Neutrophil (primary cell): ENCODE data around the gene TECTB.

Experiments used
- H3K27ac ChIP-seq: fragments of 200-600 bp; sonication (generic); 2 replicates; pipeline ENCODE4 v1.5.1; 2016; ENCODE audit warnings: mild to moderate bottlenecking, moderate library complexity
- H3K27me3 ChIP-seq: fragments of 200-600 bp; sonication (generic); 2 replicates; pipeline ENCODE4 v1.6.0; 2016; ENCODE audit warnings: mild to moderate bottlenecking
- H3K36me3 ChIP-seq: fragments of 200-600 bp; sonication (generic); 2 replicates; pipeline ENCODE4 v1.5.1; 2017
- H3K4me1 ChIP-seq, 2 experiments: fragments of 200-600 bp in 1 of 2; sonication (generic) in 1 of 2; 1 replicate in 1 of 2; 2 replicates in 1 of 2; pipeline versions ENCODE4 v1.5.1 to v1.6.1; 2013 to 2016; ENCODE audit warnings: low read depth in 1 of 2, low read length in 1 of 2, mild to moderate bottlenecking in 1 of 2, moderate library complexity in 1 of 2; ENCODE audit not compliant: control insufficient read depth in 1 of 2, insufficient read depth in 1 of 2
- H3K4me3 ChIP-seq, 2 experiments: fragments of 200-600 bp in 1 of 2; sonication (generic) in 1 of 2; 1 replicate in 1 of 2; 2 replicates in 1 of 2; pipeline ENCODE4 v1.5.1; 2013 to 2016; ENCODE audit warnings: low read depth in 1 of 2, low read length in 1 of 2, mild to moderate bottlenecking in 1 of 2, moderate library complexity in 1 of 2
- H3K9me3 ChIP-seq: fragments of 200-600 bp; sonication (generic); 2 replicates; pipeline ENCODE4 v1.5.1; 2016
- TF ChIP-seq, protein P1 (sequence below): fragments of 200-600 bp; sonication (generic); IDR thresholded peaks from 2 replicates; pipeline ENCODE4 v1.5.1; 2016; ENCODE audit warnings: antibody characterized with exemption

TECTB gene

DNA sequence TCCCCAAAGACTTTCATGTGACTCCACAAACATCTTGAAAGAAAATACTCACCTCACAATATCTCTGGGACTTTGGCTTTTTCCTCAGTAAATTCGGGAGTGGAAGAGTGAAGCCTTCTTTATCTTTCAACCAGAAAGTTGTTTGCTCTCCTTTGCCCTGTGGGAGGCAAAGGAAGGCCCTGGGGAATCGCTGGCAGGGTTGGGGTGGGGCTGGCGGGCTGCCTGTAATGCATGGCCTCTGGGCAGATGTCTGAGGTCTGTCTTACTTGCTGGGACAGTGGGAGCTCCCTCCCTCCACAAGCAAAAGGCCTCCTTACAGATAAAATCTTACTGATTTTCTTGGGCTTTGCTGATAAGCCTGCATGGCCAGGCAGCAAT lies 24.9 kb downstream of the TECTB start:
- TF ChIP-seq, protein P1, sequence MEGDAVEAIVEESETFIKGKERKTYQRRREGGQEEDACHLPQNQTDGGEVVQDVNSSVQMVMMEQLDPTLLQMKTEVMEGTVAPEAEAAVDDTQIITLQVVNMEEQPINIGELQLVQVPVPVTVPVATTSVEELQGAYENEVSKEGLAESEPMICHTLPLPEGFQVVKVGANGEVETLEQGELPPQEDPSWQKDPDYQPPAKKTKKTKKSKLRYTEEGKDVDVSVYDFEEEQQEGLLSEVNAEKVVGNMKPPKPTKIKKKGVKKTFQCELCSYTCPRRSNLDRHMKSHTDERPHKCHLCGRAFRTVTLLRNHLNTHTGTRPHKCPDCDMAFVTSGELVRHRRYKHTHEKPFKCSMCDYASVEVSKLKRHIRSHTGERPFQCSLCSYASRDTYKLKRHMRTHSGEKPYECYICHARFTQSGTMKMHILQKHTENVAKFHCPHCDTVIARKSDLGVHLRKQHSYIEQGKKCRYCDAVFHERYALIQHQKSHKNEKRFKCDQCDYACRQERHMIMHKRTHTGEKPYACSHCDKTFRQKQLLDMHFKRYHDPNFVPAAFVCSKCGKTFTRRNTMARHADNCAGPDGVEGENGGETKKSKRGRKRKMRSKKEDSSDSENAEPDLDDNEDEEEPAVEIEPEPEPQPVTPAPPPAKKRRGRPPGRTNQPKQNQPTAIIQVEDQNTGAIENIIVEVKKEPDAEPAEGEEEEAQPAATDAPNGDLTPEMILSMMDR: no peak
- Histone ChIP-seq H3K4me1 (no peaks in the 10 kb centered on the region), H3K9me3 (no peaks in the 10 kb centered on the region), H3K4me3 (no peak overlapping the region), H3K27ac (no peak overlapping the region), H3K36me3 (no peaks in the 10 kb centered on the region), H3K27me3 (peaks cover 36% of the 10 kb centered on the region)

DNA sequence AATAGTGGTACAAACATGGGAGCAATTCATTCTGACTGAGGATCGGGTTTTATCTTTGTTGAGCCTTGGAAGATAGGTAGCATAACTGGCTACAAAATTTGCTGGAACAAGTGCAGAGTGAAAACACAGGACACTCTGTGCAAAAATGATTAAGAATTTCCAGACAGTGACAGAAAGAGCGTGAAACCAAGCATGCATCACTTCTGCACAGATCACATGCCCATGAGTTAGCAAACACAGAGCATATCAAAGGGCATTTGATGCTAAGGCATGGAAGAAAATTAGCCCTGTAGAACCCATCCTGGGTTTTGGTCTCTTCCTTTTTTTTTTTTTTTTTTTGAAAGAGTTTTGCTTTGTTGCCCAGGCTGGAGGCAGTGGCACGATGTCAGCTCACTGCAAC lies 28.3 kb downstream of the TECTB start:
- Histone ChIP-seq H3K9me3 (no peaks in the 10 kb centered on the region), H3K27me3 (peaks cover 37% of the 10 kb centered on the region), H3K36me3 (no peaks in the 10 kb centered on the region), H3K4me3 (no peak overlapping the region), H3K4me1 (no peaks in the 10 kb centered on the region), H3K27ac (no peak overlapping the region)
- TF ChIP-seq, protein P1: no peak

DNA sequence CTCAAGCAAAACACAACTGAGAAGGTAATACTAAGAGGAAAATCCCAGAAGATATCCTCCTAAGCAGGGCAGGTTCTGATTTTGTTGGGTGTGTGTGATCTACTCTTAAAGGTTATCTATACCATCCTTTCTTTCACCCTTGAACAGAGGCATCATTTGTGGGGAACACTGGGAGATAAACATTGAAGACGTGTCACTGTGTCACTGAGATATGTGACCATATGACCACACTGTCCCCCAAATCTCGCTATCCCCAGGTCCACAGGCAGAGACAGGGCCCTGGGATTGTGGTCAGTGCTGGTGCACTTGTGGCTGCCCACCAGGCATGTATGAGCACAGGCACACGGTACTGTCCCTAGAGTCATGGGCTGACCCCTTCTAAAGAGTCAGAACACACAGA lies 30.0 kb downstream of the TECTB start:
- Histone ChIP-seq H3K4me3 (no peak overlapping the region), H3K36me3 (no peaks in the 10 kb centered on the region), H3K27ac (no peak overlapping the region), H3K4me1 (no peaks in the 10 kb centered on the region), H3K9me3 (no peaks in the 10 kb centered on the region), H3K27me3 (peaks cover 50% of the 10 kb centered on the region)
- TF ChIP-seq, protein P1: no peak

DNA sequence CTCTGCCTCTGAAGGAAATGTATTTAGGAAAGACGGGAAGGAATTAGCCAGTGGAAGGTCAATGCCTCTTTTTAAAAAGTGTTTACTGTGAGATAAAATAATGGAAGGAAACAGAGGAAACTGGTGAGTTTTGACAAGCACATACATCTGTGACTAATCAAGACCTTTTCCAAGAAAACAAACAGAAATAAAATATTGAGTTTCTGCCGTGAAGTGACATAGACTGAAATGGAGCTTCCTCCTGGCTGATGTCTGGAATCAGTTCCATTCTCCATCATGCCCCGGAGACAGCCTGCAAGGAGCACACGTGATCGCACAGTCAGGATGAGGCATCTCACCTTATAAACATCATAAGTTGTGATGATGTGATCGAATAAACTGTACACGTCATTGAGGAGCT lies 30.7 kb downstream of the TECTB start:
- H3K9me3 ChIP-seq: no peaks in the 10 kb centered on the region
- H3K27ac ChIP-seq: no peak overlapping the region
- TF ChIP-seq, protein P1: no peak
- H3K4me3 ChIP-seq: no peak overlapping the region
- peaks cover 55% of the 10 kb centered on the region for H3K27me3 ChIP-seq
- no peaks in the 10 kb centered on the region for H3K36me3 ChIP-seq
- no peaks in the 10 kb centered on the region for H3K4me1 ChIP-seq

DNA sequence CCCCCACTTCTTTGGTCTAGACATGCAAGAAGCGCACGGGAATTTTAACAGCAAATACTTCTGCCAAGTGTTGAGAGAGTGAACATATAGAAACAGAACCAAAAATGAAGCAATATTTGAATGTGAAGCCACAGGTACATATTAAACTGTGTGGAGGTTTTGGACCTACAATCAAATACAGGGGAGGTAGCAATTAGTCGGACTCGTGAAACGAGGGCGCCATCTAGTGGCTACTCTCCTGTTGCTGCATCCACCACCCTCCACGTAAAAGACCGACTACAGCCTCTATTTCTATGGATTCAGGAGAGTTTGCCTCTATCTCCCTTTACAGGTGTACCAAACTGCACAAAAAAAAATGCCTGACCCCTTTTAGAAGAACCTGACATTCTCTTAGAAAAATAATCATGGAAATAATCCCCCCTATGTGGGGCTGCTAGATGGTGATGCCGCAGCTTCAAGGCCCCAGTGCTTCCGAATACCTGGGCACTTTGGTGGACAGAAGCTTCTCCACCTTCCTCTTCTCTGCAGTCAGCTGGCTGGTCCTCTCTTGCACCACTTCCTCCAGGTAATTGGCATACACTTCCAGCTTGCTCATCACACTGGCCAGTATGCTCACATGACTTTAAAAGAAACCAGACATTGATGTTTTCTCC lies 31.7 kb downstream of the TECTB start:
- H3K36me3 ChIP-seq: no peaks in the 10 kb centered on the region
- H3K27me3 ChIP-seq: peaks cover 56% of the 10 kb centered on the region
- H3K4me1 ChIP-seq: no peaks in the 10 kb centered on the region
- TF ChIP-seq, protein P1: peak; percentile 56
- H3K9me3 ChIP-seq: no peaks in the 10 kb centered on the region
- no peak overlapping the region for H3K27ac ChIP-seq
- no peak overlapping the region for H3K4me3 ChIP-seq
